IPS DF 6.9 (cell line): ENCODE results near the gene PERCC1.

Source experiments
- DNase-seq: peaks from one replicate; pipeline ENCODE4 v3.0.0-alpha.2; 2013; ENCODE audit warnings: low read depth, low spot score
- H3K27ac ChIP-seq: one replicate; pipeline ENCODE4 v1.5.1; 2013; ENCODE audit warnings: low read length, control low read depth
- H3K27me3 ChIP-seq: 2 replicates; pipeline ENCODE4 v1.6.1; 2013; ENCODE audit warnings: mild to moderate bottlenecking, low read length; ENCODE audit not compliant: control insufficient read depth, insufficient read depth
- H3K36me3 ChIP-seq: 2 replicates; pipeline ENCODE4 v1.6.1; 2013; ENCODE audit warnings: low read length; ENCODE audit not compliant: control insufficient read depth, insufficient read depth
- H3K4me1 ChIP-seq: 2 replicates; pipeline ENCODE4 v1.6.1; 2013; ENCODE audit warnings: low read length; ENCODE audit not compliant: control insufficient read depth, insufficient read depth
- H3K4me3 ChIP-seq: 2 replicates; pipeline ENCODE4 v1.5.1; 2013; ENCODE audit warnings: mild to moderate bottlenecking, low read length
- H3K9me3 ChIP-seq: 2 replicates; pipeline ENCODE4 v1.6.1; 2013; ENCODE audit warnings: low read length, inconsistent platforms; ENCODE audit not compliant: control insufficient read depth, insufficient read depth
- WGBS: extraction: QIAGEN DNeasy Blood & Tissue Kit; methylation state at CpG from one replicate; pipeline ENCODE4 v1.1.7; 2013; ENCODE audit warnings: mixed read lengths, missing lambda C conversion rate; ENCODE audit not compliant: insufficient read length, insufficient coverage; 5-methylcytosine and 5-hydroxymethylcytosine counted together

PERCC1 gene

DNA sequence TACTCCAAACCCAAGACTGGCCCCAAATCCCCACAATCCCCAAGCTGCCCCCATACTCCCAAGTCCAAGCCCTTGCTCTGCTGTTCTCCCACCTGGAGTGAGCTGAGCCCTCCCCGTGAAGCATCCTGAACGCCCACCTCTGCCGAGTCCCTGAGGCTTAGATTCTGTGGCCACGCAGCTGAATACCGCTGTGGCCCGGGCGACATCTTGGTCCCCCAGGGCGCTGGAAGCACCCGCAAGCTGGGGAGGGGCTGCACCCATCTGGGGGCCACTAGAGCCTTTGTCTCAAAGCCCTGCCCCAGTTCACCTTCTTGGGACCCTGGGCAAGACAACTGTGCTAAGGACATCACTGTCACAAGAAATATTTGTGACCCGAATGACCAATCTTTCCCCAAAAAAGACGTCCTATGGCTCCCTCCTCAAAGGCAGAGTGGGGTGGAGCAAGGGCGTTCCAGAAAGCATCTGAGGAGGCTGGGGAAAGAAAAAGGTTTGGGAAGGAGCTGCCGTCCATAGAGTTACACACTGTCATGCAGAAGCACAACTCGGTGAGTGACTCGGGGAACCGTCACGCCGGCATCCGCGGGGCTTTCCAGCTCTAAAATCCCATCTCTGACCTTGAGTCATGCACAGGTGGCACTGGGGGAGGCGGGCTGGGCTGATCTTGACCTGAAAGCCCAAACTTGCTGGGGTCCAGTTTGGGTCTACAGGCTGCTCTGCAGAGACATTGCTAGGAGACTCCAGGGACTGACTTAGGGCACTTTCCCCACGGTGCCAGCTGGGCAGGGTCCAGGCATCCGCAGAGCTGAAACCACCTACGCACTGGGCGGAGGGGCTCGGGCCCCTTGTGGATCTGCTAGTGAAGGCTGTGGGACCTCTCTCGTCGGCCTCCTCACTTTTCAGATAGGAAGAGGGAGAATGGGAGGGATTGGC is 51.3 kb downstream of the PERCC1 start:
- no CpG with 5 or more reads among the region's 28 CpGs for WGBS
- H3K27me3 ChIP-seq, result no peaks in the 10 kb centered on the region
- H3K4me3 ChIP-seq, result no peak overlapping the region
- no peaks in the 10 kb centered on the region for H3K4me1 ChIP-seq
- no peak overlapping the region for H3K27ac ChIP-seq
- H3K9me3 ChIP-seq, result no peaks in the 10 kb centered on the region
- DNase-seq, result no peak
- H3K36me3 ChIP-seq, result no peaks in the 10 kb centered on the region
